ENCODE results near the gene ZSCAN5A.
"Not testable (repeated sequence)": the region's sequence is repeated elsewhere in the genome, so short reads cannot be mapped to it uniquely, and the experiment has no call there.

ZSCAN5A gene

GRCh38 chr19:56314381-56315076, at the start of gene ZSCAN5A:
ZSCAN5A (minus strand) TSS chr19:56314839; CDS start chr19:56225046, 89,793 bp downstream.
- peak; percentile 98 for DNase-seq

GRCh38 chr19:56360841-56361240, 46.2 kb upstream of the ZSCAN5A start:
- no peak for DNase-seq

- DNase-seq = no peak
Observed at GRCh38 chr19:56356944-56357343, 42.3 kb upstream of the ZSCAN5A start.

- DNase-seq = no peak
Observed at GRCh38 chr19:56355517-56355916, 40.9 kb upstream of the ZSCAN5A start.

GRCh38 chr19:56351208-56351607, 36.6 kb upstream of the ZSCAN5A start:
- DNase-seq = no peak

GRCh38 chr19:56350416-56351045, 35.9 kb upstream of the ZSCAN5A start:
- peak; percentile 49 for DNase-seq

GRCh38 chr19:56348289-56348877, 33.7 kb upstream of the ZSCAN5A start:
- no peak for DNase-seq

- DNase-seq = no peak
Observed at GRCh38 chr19:56347163-56347778, 32.6 kb upstream of the ZSCAN5A start.

- no peak for DNase-seq
Observed at GRCh38 chr19:56341948-56342347, 27.3 kb upstream of the ZSCAN5A start.

- DNase-seq = not testable (repeated sequence)
Observed at GRCh38 chr19:56339031-56339430, 24.4 kb upstream of the ZSCAN5A start.

GRCh38 chr19:56337077-56337476, 22.4 kb upstream of the ZSCAN5A start:
- not testable (repeated sequence) for DNase-seq

GRCh38 chr19:56335371-56335770, 20.7 kb upstream of the ZSCAN5A start:
- not testable (repeated sequence) for DNase-seq

- peak; percentile 41 for DNase-seq
Observed at GRCh38 chr19:56333506-56333905, 18.9 kb upstream of the ZSCAN5A start.

GRCh38 chr19:56332695-56333094, 18.1 kb upstream of the ZSCAN5A start:
- DNase-seq = no peak

GRCh38 chr19:56324436-56324835, 9.8 kb upstream of the ZSCAN5A start:
- DNase-seq = no peak

GRCh38 chr19:56321989-56322440, 7.4 kb upstream of the ZSCAN5A start:
- no peak for DNase-seq

- DNase-seq = no peak
Observed at GRCh38 chr19:56321254-56321988, 6.8 kb upstream of the ZSCAN5A start.

GRCh38 chr19:56319991-56320390, 5.4 kb upstream of the ZSCAN5A start:
- DNase-seq = no peak

- DNase-seq = no peak
Observed at GRCh38 chr19:56317749-56318148, 3.1 kb upstream of the ZSCAN5A start.

GRCh38 chr19:56316728-56317127, 2.1 kb upstream of the ZSCAN5A start:
- no peak for DNase-seq

GRCh38 chr19:56315077-56315828, 614 bp upstream of the ZSCAN5A start:
- peak; percentile 92 for DNase-seq

- DNase-seq = no peak
Observed at GRCh38 chr19:56314018-56314380, 640 bp downstream of the ZSCAN5A start.

All from CD4-positive, alpha-beta T cell treated with Interleukin-6 for 4 hours (primary cell).